Tongue (tissue), 2 donors: Measurements from ENCODE around the gene EPSTI1. TPM values are rescaled to one million over a fixed set of nuclear protein-coding genes. Genes with fewer than 3 reads are reported as not detected.
A peak's percentile ranks its signal among the peaks of the same experiment; 100 is the strongest.
"Not testable (repeated sequence)": the region's sequence is repeated elsewhere in the genome, so short reads cannot be mapped to it uniquely, and the experiment has no call there.

Experiments used
- DNase-seq: peaks from one replicate; pipeline ENCODE4 v3.0.0-alpha.2; 2015
- total RNA-seq: library from RNA; depleted of rRNA; stranded (reverse); fragments of >200 nt; gene quantifications from one replicate; pipeline ENCODE4 v1.2.3, GENCODE V29; 2014

EPSTI1 gene
- 4.5 TPM for total RNA-seq

- DNase-seq = peak; percentile 80
Observed at GRCh38 chr13:42991898-42992763, at the start of gene EPSTI1. Gene EPSTI1 (minus strand): TSS chr13:42992241. CDS start chr13:42992165, 76 bp downstream.

- DNase-seq = no peak
Observed at GRCh38 chr13:43041369-43041921, 49.4 kb upstream of the EPSTI1 start.

- DNase-seq = not testable (repeated sequence)
Observed at GRCh38 chr13:43040581-43041368, 48.7 kb upstream of the EPSTI1 start.

GRCh38 chr13:43039966-43040365 lies 47.9 kb upstream of the EPSTI1 start:
- DNase-seq = no peak

- no peak for DNase-seq
Observed at GRCh38 chr13:43036351-43037250, 44.6 kb upstream of the EPSTI1 start.

GRCh38 chr13:43033038-43033437 lies 41.0 kb upstream of the EPSTI1 start:
- no peak for DNase-seq

GRCh38 chr13:43031881-43032280 lies 39.8 kb upstream of the EPSTI1 start:
- DNase-seq = no peak

GRCh38 chr13:43030548-43030947 lies 38.5 kb upstream of the EPSTI1 start:
- no peak for DNase-seq

GRCh38 chr13:43026262-43026661 lies 34.2 kb upstream of the EPSTI1 start:
- DNase-seq = no peak

- DNase-seq = peak; percentile 91
Observed at GRCh38 chr13:43023289-43023963, 31.4 kb upstream of the EPSTI1 start, which contains the start of gene DNAJC15. Gene DNAJC15 (plus strand): TSS chr13:43023586. CDS start chr13:43023627, 41 bp downstream.

GRCh38 chr13:43022934-43023288 lies 30.9 kb upstream of the EPSTI1 start:
- no peak for DNase-seq

GRCh38 chr13:43021926-43022670 lies 30.1 kb upstream of the EPSTI1 start:
- peak; percentile 39 for DNase-seq

- no peak for DNase-seq
Observed at GRCh38 chr13:43020794-43021193, 28.8 kb upstream of the EPSTI1 start.

GRCh38 chr13:43019811-43020210 lies 27.8 kb upstream of the EPSTI1 start:
- no peak for DNase-seq

GRCh38 chr13:43016226-43016625 lies 24.2 kb upstream of the EPSTI1 start:
- DNase-seq = no peak

- no peak for DNase-seq
Observed at GRCh38 chr13:43014162-43014561, 22.1 kb upstream of the EPSTI1 start.

GRCh38 chr13:43009506-43009905 lies 17.5 kb upstream of the EPSTI1 start:
- DNase-seq = no peak

- DNase-seq = no peak
Observed at GRCh38 chr13:43008596-43008995, 16.6 kb upstream of the EPSTI1 start.

- no peak for DNase-seq
Observed at GRCh38 chr13:43006893-43007631, 15.0 kb upstream of the EPSTI1 start.
